Measurements from ENCODE around the gene EEFSEC.

The EEFSEC gene

GRCh38 chr3:128275316-128276145, 122.2 kb downstream of the EEFSEC start:
- DNase-seq: no peak

GRCh38 chr3:128276146-128276435, 122.8 kb downstream of the EEFSEC start:
- no peak for DNase-seq

- no peak for DNase-seq
Measured at GRCh38 chr3:128276577-128277183, 123.4 kb downstream of the EEFSEC start.

- DNase-seq: no peak
Measured at GRCh38 chr3:128277378-128278069, 124.2 kb downstream of the EEFSEC start.

GRCh38 chr3:128278130-128278529, 124.8 kb downstream of the EEFSEC start:
- no peak for DNase-seq

GRCh38 chr3:128278761-128279600, 125.7 kb downstream of the EEFSEC start:
- no peak for DNase-seq

GRCh38 chr3:128279601-128279880, 126.3 kb downstream of the EEFSEC start:
- DNase-seq: no peak

- DNase-seq: no peak
Measured at GRCh38 chr3:128280481-128281052, 127.3 kb downstream of the EEFSEC start.

- DNase-seq: no peak
Measured at GRCh38 chr3:128281056-128281455, 127.8 kb downstream of the EEFSEC start.

GRCh38 chr3:128281461-128282367, 128.4 kb downstream of the EEFSEC start:
- no peak for DNase-seq

GRCh38 chr3:128282380-128283196, 129.3 kb downstream of the EEFSEC start:
- DNase-seq: no peak

- no peak for DNase-seq
Measured at GRCh38 chr3:128283421-128283820, 130.1 kb downstream of the EEFSEC start.

GRCh38 chr3:128285042-128285966, 132.0 kb downstream of the EEFSEC start:
- no peak for DNase-seq

- no peak for DNase-seq
Measured at GRCh38 chr3:128285967-128286321, 132.7 kb downstream of the EEFSEC start.

- DNase-seq: no peak
Measured at GRCh38 chr3:128286691-128287090, 133.4 kb downstream of the EEFSEC start.

- DNase-seq: no peak
Measured at GRCh38 chr3:128287216-128287615, 133.9 kb downstream of the EEFSEC start.

- no peak for DNase-seq
Measured at GRCh38 chr3:128289534-128289933, 136.3 kb downstream of the EEFSEC start.

GRCh38 chr3:128290484-128290883, 137.2 kb downstream of the EEFSEC start:
- no peak for DNase-seq

- no peak for DNase-seq
Measured at GRCh38 chr3:128293930-128294329, 140.6 kb downstream of the EEFSEC start.

- DNase-seq: no peak
Measured at GRCh38 chr3:128294999-128295468, 141.8 kb downstream of the EEFSEC start.
